Fibroblast of lung (primary cell): ENCODE data around the gene FNDC7.

Source experiments
- EZH2 ChIP-seq: IDR thresholded peaks from 2 replicates; pipeline ENCODE4 v1.5.1; 2012; ENCODE audit warnings: low read length, control low read depth, mild to moderate bottlenecking; ENCODE audit errors: missing control alignments
- TF ChIP-seq, protein P1 (sequence below), 2 donors: IDR thresholded peaks in 1 of 2; conservative IDR thresholded peaks in 1 of 2; 1 replicate in 1 of 2; 2 replicates in 1 of 2; pipeline ENCODE4 v1.5.1; 2011 to 2012; ENCODE audit warnings: low read length in 2 of 2, control low read depth in 1 of 2, inconsistent platforms in 1 of 2, low read depth in 1 of 2, mild to moderate bottlenecking in 1 of 2

GRCh38 chr1:108722292-108722691 lies 9.6 kb downstream of the FNDC7 start:
- TF ChIP-seq, protein P1, sequence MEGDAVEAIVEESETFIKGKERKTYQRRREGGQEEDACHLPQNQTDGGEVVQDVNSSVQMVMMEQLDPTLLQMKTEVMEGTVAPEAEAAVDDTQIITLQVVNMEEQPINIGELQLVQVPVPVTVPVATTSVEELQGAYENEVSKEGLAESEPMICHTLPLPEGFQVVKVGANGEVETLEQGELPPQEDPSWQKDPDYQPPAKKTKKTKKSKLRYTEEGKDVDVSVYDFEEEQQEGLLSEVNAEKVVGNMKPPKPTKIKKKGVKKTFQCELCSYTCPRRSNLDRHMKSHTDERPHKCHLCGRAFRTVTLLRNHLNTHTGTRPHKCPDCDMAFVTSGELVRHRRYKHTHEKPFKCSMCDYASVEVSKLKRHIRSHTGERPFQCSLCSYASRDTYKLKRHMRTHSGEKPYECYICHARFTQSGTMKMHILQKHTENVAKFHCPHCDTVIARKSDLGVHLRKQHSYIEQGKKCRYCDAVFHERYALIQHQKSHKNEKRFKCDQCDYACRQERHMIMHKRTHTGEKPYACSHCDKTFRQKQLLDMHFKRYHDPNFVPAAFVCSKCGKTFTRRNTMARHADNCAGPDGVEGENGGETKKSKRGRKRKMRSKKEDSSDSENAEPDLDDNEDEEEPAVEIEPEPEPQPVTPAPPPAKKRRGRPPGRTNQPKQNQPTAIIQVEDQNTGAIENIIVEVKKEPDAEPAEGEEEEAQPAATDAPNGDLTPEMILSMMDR (conservative IDR thresholded peaks at IDR 0.05 in 1 of 2, IDR thresholded peaks at IDR 0.05 in 1 of 2; ENCODE audit: low read depth in 1 of 2, low read length in 2 of 2), result no peak
- TF ChIP-seq EZH2, result no peak
